ENCODE data around the gene ADAM23.

DNA sequence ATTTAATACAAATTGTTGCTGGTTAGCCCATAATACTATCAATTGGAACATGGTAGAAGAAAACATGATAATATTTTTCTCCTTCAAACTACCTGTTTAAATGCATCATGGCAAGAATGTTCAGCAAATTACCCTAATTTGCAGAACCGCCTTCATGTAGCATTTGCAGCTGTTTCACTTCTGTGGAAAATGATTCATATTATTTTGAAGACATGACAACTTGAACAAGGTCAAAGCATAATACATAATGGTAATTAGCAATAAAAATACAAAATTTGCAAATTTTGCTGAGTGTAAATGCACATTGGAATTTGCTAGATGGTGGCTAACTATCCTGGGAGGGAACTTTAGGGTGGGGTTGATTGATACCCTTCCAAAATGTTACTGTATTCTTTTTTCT is 30.8 kb downstream of the ADAM23 start:
- TF ChIP-seq, protein P1, sequence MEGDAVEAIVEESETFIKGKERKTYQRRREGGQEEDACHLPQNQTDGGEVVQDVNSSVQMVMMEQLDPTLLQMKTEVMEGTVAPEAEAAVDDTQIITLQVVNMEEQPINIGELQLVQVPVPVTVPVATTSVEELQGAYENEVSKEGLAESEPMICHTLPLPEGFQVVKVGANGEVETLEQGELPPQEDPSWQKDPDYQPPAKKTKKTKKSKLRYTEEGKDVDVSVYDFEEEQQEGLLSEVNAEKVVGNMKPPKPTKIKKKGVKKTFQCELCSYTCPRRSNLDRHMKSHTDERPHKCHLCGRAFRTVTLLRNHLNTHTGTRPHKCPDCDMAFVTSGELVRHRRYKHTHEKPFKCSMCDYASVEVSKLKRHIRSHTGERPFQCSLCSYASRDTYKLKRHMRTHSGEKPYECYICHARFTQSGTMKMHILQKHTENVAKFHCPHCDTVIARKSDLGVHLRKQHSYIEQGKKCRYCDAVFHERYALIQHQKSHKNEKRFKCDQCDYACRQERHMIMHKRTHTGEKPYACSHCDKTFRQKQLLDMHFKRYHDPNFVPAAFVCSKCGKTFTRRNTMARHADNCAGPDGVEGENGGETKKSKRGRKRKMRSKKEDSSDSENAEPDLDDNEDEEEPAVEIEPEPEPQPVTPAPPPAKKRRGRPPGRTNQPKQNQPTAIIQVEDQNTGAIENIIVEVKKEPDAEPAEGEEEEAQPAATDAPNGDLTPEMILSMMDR (IDR thresholded peaks at IDR 0.05) = no peak
- TF ChIP-seq POLR2A (IDR thresholded peaks at IDR 0.05) = no peak

Data from adrenal gland (tissue), 5 donors.